Measurements from ENCODE around the gene IQSEC3. TPM values are rescaled to one million over a fixed set of nuclear protein-coding genes. Genes with fewer than 3 reads are reported as not detected.

IQSEC3 gene
- total RNA-seq, 1 donor from 2014 or later = 8.8 TPM

- no peak for TF ChIP-seq CTCF (IDR thresholded peaks at IDR 0.05; ENCODE audit: unreplicated experiment)
- Mint-ChIP-seq H3K27me3 (ENCODE audit: low read depth) (peaks cover 5% of the 10 kb centered on the region), H3K36me3 (no peaks in the 10 kb centered on the region), H3K4me1 (peaks cover 37% of the 10 kb centered on the region), H3K9me3 (no peaks in the 10 kb centered on the region), H3K4me3 (no peak overlapping the region), H3K27ac (no peak overlapping the region)
- no peak for DNase-seq (ENCODE audit: low spot score in 2 of 2, unreplicated experiment in 2 of 2)
Observed at GRCh38 chr12:175759-176158, 109.2 kb downstream of the IQSEC3 start.

- Mint-ChIP-seq H3K27ac (peak overlapping the region; percentile 41), H3K4me1 (peaks cover 31% of the 10 kb centered on the region), H3K36me3 (no peaks in the 10 kb centered on the region), H3K27me3 (ENCODE audit: low read depth) (peaks cover 2% of the 10 kb centered on the region), H3K4me3 (no peak overlapping the region), H3K9me3 (no peaks in the 10 kb centered on the region)
- no peak for TF ChIP-seq CTCF (IDR thresholded peaks at IDR 0.05; ENCODE audit: unreplicated experiment)
- DNase-seq (ENCODE audit: low spot score in 2 of 2, unreplicated experiment in 2 of 2) = no peak
Observed at GRCh38 chr12:176321-177181, 110.0 kb downstream of the IQSEC3 start.

- Mint-ChIP-seq H3K36me3 (no peaks in the 10 kb centered on the region), H3K4me3 (no peak overlapping the region), H3K27ac (no peak overlapping the region), H3K4me1 (peaks cover 22% of the 10 kb centered on the region), H3K27me3 (ENCODE audit: low read depth) (peaks cover 2% of the 10 kb centered on the region), H3K9me3 (no peaks in the 10 kb centered on the region)
- no peak for DNase-seq (ENCODE audit: low spot score in 2 of 2, unreplicated experiment in 2 of 2)
- no peak for TF ChIP-seq CTCF (IDR thresholded peaks at IDR 0.05; ENCODE audit: unreplicated experiment)
Observed at GRCh38 chr12:177336-177979, 110.9 kb downstream of the IQSEC3 start.

GRCh38 chr12:177980-178828 lies 111.6 kb downstream of the IQSEC3 start:
- peaks cover 16% of the 10 kb centered on the region for H3K4me1 Mint-ChIP-seq
- no peaks in the 10 kb centered on the region for H3K36me3 Mint-ChIP-seq
- H3K9me3 Mint-ChIP-seq = no peaks in the 10 kb centered on the region
- peaks cover 2% of the 10 kb centered on the region for H3K27me3 Mint-ChIP-seq (ENCODE audit: low read depth)
- H3K4me3 Mint-ChIP-seq = no peak overlapping the region
- no peak for TF ChIP-seq CTCF (IDR thresholded peaks at IDR 0.05; ENCODE audit: unreplicated experiment)
- no peak overlapping the region for H3K27ac Mint-ChIP-seq
- DNase-seq (ENCODE audit: low spot score in 2 of 2, unreplicated experiment in 2 of 2) = no peak

- TF ChIP-seq CTCF (IDR thresholded peaks at IDR 0.05; ENCODE audit: unreplicated experiment) = no peak
- Mint-ChIP-seq H3K4me1 (peaks cover 16% of the 10 kb centered on the region), H3K9me3 (no peaks in the 10 kb centered on the region), H3K4me3 (no peak overlapping the region), H3K27me3 (ENCODE audit: low read depth) (peaks cover 2% of the 10 kb centered on the region), H3K27ac (no peak overlapping the region), H3K36me3 (no peaks in the 10 kb centered on the region)
- no peak for DNase-seq (ENCODE audit: low spot score in 2 of 2, unreplicated experiment in 2 of 2)
Observed at GRCh38 chr12:178829-179109, 112.2 kb downstream of the IQSEC3 start.
